CD4-positive, alpha-beta memory T cell (primary cell): ENCODE measurements around the gene ASIC3. TPM values are rescaled to one million over a fixed set of nuclear protein-coding genes. Genes with fewer than 3 reads are reported as not detected.
A peak's percentile ranks its signal among the peaks of the same experiment; 100 is the strongest.

Source experiments
- CTCF ChIA-PET: fragments of 350-600 bp; sonication (Branson Sonifier 250); formaldehyde crosslinking; loops from one replicate; lab custom pipeline; 2021; ENCODE audit warnings: inconsistent platforms; ENCODE audit not compliant: partially characterized antibody; lab: Charles Lee
- POLR2A ChIA-PET: fragments of 350-600 bp; sonication (Branson Sonifier 250); formaldehyde crosslinking; loops from one replicate; lab custom pipeline; 2021; ENCODE audit not compliant: partially characterized antibody; lab: Charles Lee
- DNase-seq, 5 donors: peaks; one replicate each; pipeline versions ENCODE4 v3.0.0 to v3.0.0-alpha.2; 2020 to 2022; ENCODE audit warnings: mixed read lengths in 1 of 5
- H3K27ac ChIP-seq: one replicate; pipeline ENCODE4 v1.7.0; 2013; ENCODE audit warnings: low read depth, low read length
- H3K27me3 ChIP-seq: 2 replicates; pipeline ENCODE4 v1.7.0; 2013; ENCODE audit warnings: mild to moderate bottlenecking, low read length, moderate library complexity; ENCODE audit not compliant: insufficient read depth
- H3K36me3 ChIP-seq: 2 replicates; pipeline ENCODE4 v1.7.0; 2013; ENCODE audit warnings: mild to moderate bottlenecking, low read length, moderate library complexity; ENCODE audit not compliant: insufficient read depth
- H3K4me1 ChIP-seq: 2 replicates; pipeline ENCODE4 v1.7.0; 2013; ENCODE audit warnings: mild to moderate bottlenecking, low read length, moderate library complexity; ENCODE audit not compliant: insufficient read depth
- H3K4me3 ChIP-seq, 2 donors: one replicate each; pipeline ENCODE4 v1.7.0; 2013; ENCODE audit warnings: low read length in 2 of 2, mild to moderate bottlenecking in 1 of 2
- H3K9me3 ChIP-seq, 2 donors: one replicate each; pipeline ENCODE4 v1.7.0; 2013; ENCODE audit warnings: low read length in 2 of 2, control low read depth in 1 of 2; ENCODE audit not compliant: control insufficient read depth in 1 of 2
- H3K27ac Mint-ChIP-seq, 7 donors: one replicate each; pipeline ENCODE4 v1.8.0; 2020 to 2021; ENCODE audit warnings: mixed read lengths in 7 of 7, mild to moderate bottlenecking in 6 of 7, inconsistent platforms in 3 of 7, moderate library complexity in 3 of 7
- H3K27me3 Mint-ChIP-seq, 2 donors: one replicate each; pipeline ENCODE4 v1.8.0; 2020 to 2021; ENCODE audit warnings: mixed read lengths in 2 of 2
- H3K36me3 Mint-ChIP-seq, 2 donors: one replicate each; pipeline ENCODE4 v1.8.0; 2020 to 2021; ENCODE audit warnings: mixed read lengths in 2 of 2, inconsistent platforms in 1 of 2, mild to moderate bottlenecking in 1 of 2
- H3K4me1 Mint-ChIP-seq, 4 donors: one replicate each; pipeline ENCODE4 v1.8.0; 2020 to 2021; ENCODE audit warnings: mixed read lengths in 4 of 4, mild to moderate bottlenecking in 1 of 4
- H3K4me3 Mint-ChIP-seq, 8 donors: one replicate each; pipeline ENCODE4 v1.8.0; 2020 to 2021; ENCODE audit warnings: mixed read lengths in 8 of 8, mild to moderate bottlenecking in 7 of 8, moderate library complexity in 6 of 8, inconsistent platforms in 3 of 8
- H3K9me3 Mint-ChIP-seq, 8 donors: one replicate each; pipeline ENCODE4 v1.8.0; 2020 to 2021; ENCODE audit warnings: mixed read lengths in 8 of 8, mild to moderate bottlenecking in 5 of 8, inconsistent platforms in 3 of 8, moderate library complexity in 1 of 8
- intact Hi-C: fragments of 100-400 bp; cut with micrococcal nuclease; formaldehyde crosslinking; loops from one replicate; pipeline ENCODE4 v1.15.1; 2023
- polyA plus RNA-seq, 2 donors: library from polyadenylated mRNA; unstranded; fragments of 300-500 nt; fragmentation: Illumina TruSeq; gene quantifications; one replicate each; pipeline ENCODE4 v1.2.3, GENCODE V29; 2021
- total RNA-seq, 2 experiments: library from RNA; stranded (reverse); gene quantifications; one replicate each; pipeline ENCODE4 v1.2.3, GENCODE V29; 2021

The ASIC3 gene
- total and polyA plus RNA-seq, 4 experiments from 2014 or later: 10.6 to 11.6 TPM; not detected in 2

DNA sequence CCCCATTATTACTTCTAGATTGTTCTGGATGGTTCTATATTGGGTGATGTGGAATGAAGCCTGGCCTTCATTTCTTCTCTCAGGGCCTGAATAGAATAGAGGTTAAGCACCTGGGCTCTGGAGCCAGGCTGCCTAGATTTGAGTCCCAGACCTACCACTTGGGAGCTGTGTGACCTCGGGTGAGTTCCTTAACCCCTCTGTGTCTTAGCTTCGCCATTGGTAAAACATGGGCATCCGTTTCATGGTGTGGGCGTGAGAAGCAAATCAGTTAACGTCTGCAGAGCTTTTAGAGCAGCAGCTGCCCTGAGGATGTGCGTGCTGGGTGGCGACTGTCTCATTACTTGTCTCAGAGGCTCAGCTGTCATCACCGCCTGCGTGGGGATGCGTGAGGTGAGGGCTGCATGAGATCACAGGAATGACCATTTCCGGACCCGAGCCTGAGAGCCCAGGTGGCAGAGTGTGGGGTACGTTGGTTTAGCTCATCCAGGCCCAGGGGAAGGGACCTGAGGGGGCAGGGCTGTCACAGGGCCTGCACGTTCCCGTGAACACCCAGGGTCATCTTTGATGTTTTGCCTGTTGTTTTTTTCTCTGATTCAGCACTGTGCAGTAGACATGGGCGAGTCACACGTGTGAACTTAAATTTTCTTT, 47.6 kb downstream of the ASIC3 start:
- ChIA-PET POLR2A (interaction anchor here (2.4 kb wide), 1 partner anchor 15 kb away, joined by 7 read pairs; the partner anchor contains the start of gene FASTK), CTCF (interaction anchor here (0.7 to 5.3 kb wide), 3 partner anchors 12 to 28 kb away, joined by 3 to 27 read pairs (median 3); no protein-coding TSS in a partner anchor)
- intact Hi-C loops: no loop called here

DNA sequence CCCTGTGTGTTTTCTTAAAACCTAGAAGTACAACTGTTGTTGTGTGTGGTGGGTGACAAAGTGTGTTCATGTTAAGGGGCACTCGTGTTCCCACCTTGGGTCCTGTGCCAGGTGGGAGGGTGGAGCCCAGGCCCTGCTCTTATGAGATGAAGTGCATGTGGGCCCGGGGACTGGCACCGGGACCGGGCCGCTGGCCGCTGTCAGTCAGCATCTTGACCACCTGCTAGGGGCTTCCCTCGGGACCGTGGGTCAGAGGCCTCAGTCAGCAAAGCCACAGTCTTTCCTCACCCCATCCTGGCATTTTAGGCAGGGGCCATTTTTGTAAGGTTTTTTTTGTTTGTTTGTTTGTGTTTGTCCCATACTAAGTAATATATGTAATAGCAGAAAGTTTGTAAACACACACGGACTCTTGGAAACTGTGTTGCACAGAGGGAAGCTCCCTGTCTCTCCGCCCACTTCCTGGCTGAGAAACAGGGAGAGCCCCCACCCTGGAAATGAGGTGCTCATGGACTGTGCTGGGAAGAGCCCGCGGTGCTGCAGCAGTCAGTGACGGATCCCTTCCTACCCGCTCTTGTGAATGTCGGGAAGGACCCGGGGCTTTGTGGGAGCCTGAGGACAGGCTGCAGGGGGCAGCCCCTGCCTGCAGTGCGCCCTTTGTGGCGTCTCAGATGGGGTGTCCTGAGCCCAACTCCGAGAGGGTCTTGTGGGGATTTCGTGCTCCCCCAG, 51.3 kb downstream of the ASIC3 start:
- no peaks in the 10 kb centered on the region for H3K27me3 Mint-ChIP-seq
- no peaks in the 10 kb centered on the region for H3K36me3 ChIP-seq
- ChIA-PET POLR2A (no interaction called here), CTCF (no interaction called here)
- peak in 1 of 5 donors; percentile 8 for DNase-seq
- H3K36me3 Mint-ChIP-seq: no peaks in the 10 kb centered on the region
- no peaks in the 10 kb centered on the region for H3K9me3 Mint-ChIP-seq
- H3K4me1 Mint-ChIP-seq: peaks cover 3 to 6% (median 5%) of the 10 kb centered on the region in 4 donors
- H3K27me3 ChIP-seq: no peaks in the 10 kb centered on the region
- H3K27ac Mint-ChIP-seq: peak overlapping the region in 1 of 7 donors; percentile 36
- no peak overlapping the region for H3K27ac ChIP-seq
- H3K9me3 ChIP-seq: no peaks in the 10 kb centered on the region
- H3K4me1 ChIP-seq: peaks cover 5% of the 10 kb centered on the region
- H3K4me3 Mint-ChIP-seq: no peak overlapping the region
- intact Hi-C loops: no loop called here
- no peak overlapping the region for H3K4me3 ChIP-seq

More for the DNA sequence above, 47.6 kb downstream of the ASIC3 start:
- Mint-ChIP-seq H3K27me3 (no peaks in the 10 kb centered on the region), H3K4me3 (peak overlapping the region in 3 of 8 donors; percentile 5 to 70 (median 54)), H3K4me1 (peaks cover 3 to 12% (median 5%) of the 10 kb centered on the region in 4 donors), H3K27ac (peak overlapping the region in 6 of 7 donors; percentile 68 to 86 (median 74)), H3K36me3 (no peaks in the 10 kb centered on the region), H3K9me3 (no peaks in the 10 kb centered on the region)
- Histone ChIP-seq H3K27me3 (no peaks in the 10 kb centered on the region), H3K4me3 (no peak overlapping the region), H3K4me1 (peaks cover 5% of the 10 kb centered on the region), H3K27ac (no peak overlapping the region), H3K36me3 (no peaks in the 10 kb centered on the region), H3K9me3 (no peaks in the 10 kb centered on the region)
- peak in 2 of 5 donors; percentile 32 to 51 for DNase-seq

DNA sequence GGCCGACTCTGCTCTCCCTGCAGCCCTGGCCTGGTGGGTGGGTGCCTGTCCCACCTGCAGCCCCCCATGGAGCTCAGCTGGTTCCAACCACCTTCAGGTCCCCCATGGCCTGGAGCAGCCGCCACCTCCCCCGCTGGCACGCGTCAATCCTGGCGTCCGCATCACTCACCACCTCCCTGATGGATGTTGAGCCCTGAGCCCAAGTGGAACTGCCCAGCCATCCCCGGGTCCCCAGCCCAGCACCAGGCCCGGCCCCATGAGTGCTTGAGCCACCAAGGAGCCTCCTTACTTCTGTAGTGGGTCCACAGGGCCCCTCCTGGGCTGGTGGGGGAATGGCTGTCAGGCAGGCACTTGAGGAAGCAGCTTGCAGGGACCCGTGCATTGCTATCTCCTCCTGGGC, 52.6 kb downstream of the ASIC3 start:
- no peaks in the 10 kb centered on the region for H3K36me3 Mint-ChIP-seq
- ChIA-PET CTCF (interaction anchor here (0.9 kb wide), 1 partner anchor 11 kb away, joined by 3 read pairs; no protein-coding TSS in a partner anchor), POLR2A (no interaction called here)
- H3K27me3 ChIP-seq: no peaks in the 10 kb centered on the region
- H3K4me3 Mint-ChIP-seq: no peak overlapping the region
- H3K4me1 ChIP-seq: peaks cover 2% of the 10 kb centered on the region
- H3K27me3 Mint-ChIP-seq: no peaks in the 10 kb centered on the region
- peak in 1 of 5 donors; percentile 28 for DNase-seq
- no peaks in the 10 kb centered on the region for H3K9me3 Mint-ChIP-seq
- H3K27ac ChIP-seq: no peak overlapping the region
- no peaks in the 10 kb centered on the region for H3K36me3 ChIP-seq
- H3K27ac Mint-ChIP-seq: no peak overlapping the region
- no peak overlapping the region for H3K4me3 ChIP-seq
- intact Hi-C loops: no loop called here
- no peaks in the 10 kb centered on the region for H3K9me3 ChIP-seq
- H3K4me1 Mint-ChIP-seq: peaks cover 0 to 3% (median 2%) of the 10 kb centered on the region in 4 donors

DNA sequence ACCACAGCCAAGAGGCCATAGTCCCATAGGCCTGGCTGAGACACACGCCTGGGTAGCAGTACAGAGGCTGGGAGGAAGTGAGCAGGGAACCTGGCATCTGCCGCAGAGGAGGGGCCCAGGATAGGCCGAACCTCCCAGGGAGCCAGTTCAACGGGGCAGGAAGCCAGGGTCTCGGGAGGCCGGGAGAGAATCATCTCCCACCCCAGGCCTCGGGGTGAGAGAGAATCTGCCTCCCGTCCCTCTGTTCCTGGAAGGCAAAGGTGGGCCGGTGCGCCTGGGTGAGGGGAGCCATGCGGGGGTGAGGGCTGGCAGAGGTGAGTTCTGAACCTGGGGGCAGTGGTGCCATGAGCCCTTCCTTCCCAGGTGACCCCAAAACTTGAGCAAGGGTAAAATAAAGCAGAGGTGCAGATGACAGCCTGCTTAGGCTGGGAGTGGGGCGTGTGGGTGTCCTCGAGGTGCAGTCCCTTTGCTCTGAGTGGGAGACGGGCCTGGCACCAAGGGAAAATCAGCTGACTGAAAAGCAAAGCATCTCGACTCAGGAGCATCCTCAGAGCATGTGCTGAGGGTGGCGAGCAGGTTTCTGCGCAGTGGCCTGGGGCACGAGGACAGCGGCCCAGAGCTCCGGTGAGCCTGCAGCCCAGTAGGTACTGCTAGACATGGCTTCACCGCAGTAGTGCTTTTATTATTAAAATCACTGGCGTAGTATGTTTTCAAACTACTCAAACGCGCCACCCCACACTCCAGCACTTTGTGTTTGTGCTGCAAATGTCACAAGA, 53.5 kb downstream of the ASIC3 start:
- no peaks in the 10 kb centered on the region for H3K27me3 Mint-ChIP-seq
- POLR2A ChIA-PET: interaction anchor here (0.6 kb wide), 1 partner anchor 39 kb away, joined by 3 read pairs; no protein-coding TSS in a partner anchor
- Histone ChIP-seq H3K4me1 (no peaks in the 10 kb centered on the region), H3K36me3 (no peaks in the 10 kb centered on the region), H3K9me3 (no peaks in the 10 kb centered on the region), H3K4me3 (no peak overlapping the region), H3K27ac (no peak overlapping the region), H3K27me3 (no peaks in the 10 kb centered on the region)
- no peak overlapping the region for H3K4me3 Mint-ChIP-seq
- peak in 1 of 5 donors; percentile 31 for DNase-seq
- no peaks in the 10 kb centered on the region for H3K4me1 Mint-ChIP-seq
- no peaks in the 10 kb centered on the region for H3K36me3 Mint-ChIP-seq
- CTCF ChIA-PET: interaction anchor here (1.3 kb wide), 1 partner anchor 22 kb away, joined by 4 read pairs; no protein-coding TSS in a partner anchor
- intact Hi-C loops: no loop called here
- no peak overlapping the region for H3K27ac Mint-ChIP-seq
- H3K9me3 Mint-ChIP-seq: no peaks in the 10 kb centered on the region

Other genes starting within 250 kb of the ASIC3 start
- gene TMEM176B, start 248.2 kb upstream of the ASIC3 start, total RNA-seq: 1 to 10 TPM; 1.6 to 2.3 TPM
- not detected for gene TMEM176B, start 248.2 kb upstream of the ASIC3 start, polyA plus RNA-seq
- gene TMEM176A, start 247.8 kb upstream of the ASIC3 start, total RNA-seq: 1 to 10 TPM; 1.1 to 2.6 TPM
- gene TMEM176A, start 247.8 kb upstream of the ASIC3 start, polyA plus RNA-seq: under 1 TPM in 1 of 2 donors, not detected in 1; 0.26 TPM
- gene AOC1, start 196.0 kb upstream of the ASIC3 start, total RNA-seq: not detected
- gene AOC1, start 196.0 kb upstream of the ASIC3 start, polyA plus RNA-seq: not detected
- gene KCNH2, start 70.2 kb upstream of the ASIC3 start, total RNA-seq: 1 to 10 TPM; 2.3 to 2.6 TPM
- 1 to 10 TPM; 1.8 to 2.4 TPM for gene KCNH2, start 70.2 kb upstream of the ASIC3 start, polyA plus RNA-seq
- 1 to 10 TPM; 4.0 to 4.6 TPM for gene NOS3, start 57.5 kb upstream of the ASIC3 start, total RNA-seq
- gene NOS3, start 57.5 kb upstream of the ASIC3 start, polyA plus RNA-seq: 10 to 100 TPM in 1 of 2 donors, 1 to 10 TPM in 1; 6.6 to 14.9 TPM
- 10 to 100 TPM; 29.3 to 29.9 TPM for gene ATG9B, start 24.0 kb upstream of the ASIC3 start, total RNA-seq
- gene ATG9B, start 24.0 kb upstream of the ASIC3 start, polyA plus RNA-seq: 10 to 100 TPM; 16.9 to 36.6 TPM
- gene ABCB8, start 20.1 kb upstream of the ASIC3 start, total RNA-seq: 10 to 100 TPM; 71.2 to 75.8 TPM
- gene ABCB8, start 20.1 kb upstream of the ASIC3 start, polyA plus RNA-seq: 10 to 100 TPM; 17.8 to 22.8 TPM
- gene CDK5, start 9.4 kb downstream of the ASIC3 start, total RNA-seq: 1 to 10 TPM; 6.3 to 7.5 TPM
- 10 to 100 TPM; 10.8 to 15.2 TPM for gene CDK5, start 9.4 kb downstream of the ASIC3 start, polyA plus RNA-seq
- gene SLC4A2, start 11.1 kb downstream of the ASIC3 start, total RNA-seq: 10 to 100 TPM; 82.7 to 84.7 TPM
- gene SLC4A2, start 11.1 kb downstream of the ASIC3 start, polyA plus RNA-seq: 10 to 100 TPM; 12.8 to 24.3 TPM
- 100 to 1,000 TPM; 123 to 126 TPM for gene FASTK, start 32.3 kb downstream of the ASIC3 start, total RNA-seq
- gene FASTK, start 32.3 kb downstream of the ASIC3 start, polyA plus RNA-seq: 10 to 100 TPM; 51.2 to 62.2 TPM
- 10 to 100 TPM; 42.6 to 48.7 TPM for gene TMUB1, start 35.0 kb downstream of the ASIC3 start, total RNA-seq
- 10 to 100 TPM; 48.9 to 66.7 TPM for gene TMUB1, start 35.0 kb downstream of the ASIC3 start, polyA plus RNA-seq
- 10 to 100 TPM; 52.9 to 65.8 TPM for gene AGAP3, start 37.9 kb downstream of the ASIC3 start, total RNA-seq
- 1 to 10 TPM; 3.0 to 9.5 TPM for gene AGAP3, start 37.9 kb downstream of the ASIC3 start, polyA plus RNA-seq
- not detected for gene GBX1, start 119.2 kb downstream of the ASIC3 start, total RNA-seq
- gene GBX1, start 119.2 kb downstream of the ASIC3 start, polyA plus RNA-seq: not detected
- gene ASB10, start 138.7 kb downstream of the ASIC3 start, total RNA-seq: not detected
- not detected for gene ASB10, start 138.7 kb downstream of the ASIC3 start, polyA plus RNA-seq
- 1 to 10 TPM; 4.9 to 6.9 TPM for gene H2BK1, start 162.0 kb downstream of the ASIC3 start, total RNA-seq
- not detected for gene H2BK1, start 162.0 kb downstream of the ASIC3 start, polyA plus RNA-seq
- gene ABCF2, start 178.7 kb downstream of the ASIC3 start, total RNA-seq: 10 to 100 TPM; 31.4 to 35.7 TPM
- gene ABCF2, start 178.7 kb downstream of the ASIC3 start, polyA plus RNA-seq: 10 to 100 TPM; 33.0 to 37.3 TPM
- gene CHPF2, start 184.0 kb downstream of the ASIC3 start, total RNA-seq: 10 to 100 TPM; 52.2 to 52.3 TPM
- gene CHPF2, start 184.0 kb downstream of the ASIC3 start, polyA plus RNA-seq: 10 to 100 TPM; 25.3 to 28.6 TPM
- 1 to 10 TPM; 4.0 to 5.2 TPM for gene SMARCD3, start 200.2 kb downstream of the ASIC3 start, total RNA-seq
- gene SMARCD3, start 200.2 kb downstream of the ASIC3 start, polyA plus RNA-seq: 1 to 10 TPM; 4.6 TPM